ENCODE measurements around the gene PPP6R2. TPM values are rescaled to one million over a fixed set of nuclear protein-coding genes. Genes with fewer than 3 reads are reported as not detected.
A peak's percentile ranks its signal among the peaks of the same experiment; 100 is the strongest.

PPP6R2 gene
- total RNA-seq, 4 donors from 2014 or later, result 65.7 to 103 (median 74.0) TPM

- TF ChIP-seq CTCF (IDR thresholded peaks at IDR 0.05) (no peak), POLR2A (IDR thresholded peaks at IDR 0.05) (no peak)
- H3K27me3 ChIP-seq, result no peaks in the 10 kb centered on the region
- no peak for DNase-seq
- no peak overlapping the region for H3K4me3 ChIP-seq (replicated peaks in 1 of 3)
- H3K9me3 ChIP-seq, result no peaks in the 10 kb centered on the region
- 94% methylated on average over 5 of the region's 5 CpGs for WGBS, 2 donors
- no peak overlapping the region for H3K27ac ChIP-seq
- intact Hi-C loops (cut with DNase I), result no loop called here
- peaks cover 3 to 4% of the 10 kb centered on the region in 2 donors for H3K4me1 ChIP-seq
- no peaks in the 10 kb centered on the region for H3K36me3 ChIP-seq
Measured at GRCh38 chr22:50338042-50338573, 5.0 kb upstream of the PPP6R2 start.

GRCh38 chr22:50338860-50339462, 4.2 kb upstream of the PPP6R2 start:
- H3K27ac ChIP-seq, result no peak overlapping the region
- intact Hi-C loops (cut with DNase I), result no loop called here
- no peaks in the 10 kb centered on the region for H3K9me3 ChIP-seq
- H3K4me1 ChIP-seq, result peaks cover 3 to 4% of the 10 kb centered on the region in 2 donors
- H3K36me3 ChIP-seq, result no peaks in the 10 kb centered on the region
- H3K27me3 ChIP-seq, result no peaks in the 10 kb centered on the region
- no peak for TF ChIP-seq CTCF (IDR thresholded peaks at IDR 0.05)
- no peak for TF ChIP-seq POLR2A (IDR thresholded peaks at IDR 0.05)
- DNase-seq, result no peak
- no peak overlapping the region for H3K4me3 ChIP-seq (replicated peaks in 1 of 3)
- WGBS, 2 donors, result 97 to 98% methylated on average over 4 of the region's 4 CpGs

- no peak overlapping the region for H3K27ac ChIP-seq
- intact Hi-C loops (cut with DNase I), result loop anchor here (5.0 kb wide), 1 partner anchor 88 kb away; the partner anchor contains the start of gene HDAC10
- H3K9me3 ChIP-seq, result no peaks in the 10 kb centered on the region
- H3K4me3 ChIP-seq (replicated peaks in 1 of 3), result no peak overlapping the region
- 81 to 88% methylated on average over 12 of the region's 12 CpGs for WGBS, 2 donors
- TF ChIP-seq POLR2A (IDR thresholded peaks at IDR 0.05) (no peak), CTCF (IDR thresholded peaks at IDR 0.05) (no peak)
- H3K36me3 ChIP-seq, result no peaks in the 10 kb centered on the region
- peaks cover 3 to 4% of the 10 kb centered on the region in 2 donors for H3K4me1 ChIP-seq
- DNase-seq, result no peak
- no peaks in the 10 kb centered on the region for H3K27me3 ChIP-seq
Measured at GRCh38 chr22:50339945-50340879, 2.9 kb upstream of the PPP6R2 start.

GRCh38 chr22:50341977-50342650, 1.0 kb upstream of the PPP6R2 start:
- Histone ChIP-seq H3K4me1 (peaks cover 3 to 11% of the 10 kb centered on the region in 2 donors), H3K27ac (peak overlapping the region in 2 of 3 donors; percentile 11 to 69), H3K36me3 (no peaks in the 10 kb centered on the region), H3K27me3 (no peaks in the 10 kb centered on the region), H3K9me3 (no peaks in the 10 kb centered on the region), H3K4me3 (replicated peaks in 1 of 3) (peak overlapping the region in 2 of 3 donors; percentile 2 to 86)
- peak; percentile 87 to 93 for DNase-seq
- WGBS, 2 donors, result 9 to 12% methylated on average over 9 to 20 of the region's 26 CpGs
- intact Hi-C loops (cut with DNase I), result loop anchor here (5.0 kb wide), 1 partner anchor 90 kb away; the partner anchor contains the start of gene HDAC10
- TF ChIP-seq CTCF (IDR thresholded peaks at IDR 0.05) (peak; percentile 93 to 99 (median 94)), POLR2A (IDR thresholded peaks at IDR 0.05) (no peak)

Data from thyroid gland (tissue), 4 donors.